Measurements from ENCODE around the gene KCTD3.

Gene KCTD3

DNA sequence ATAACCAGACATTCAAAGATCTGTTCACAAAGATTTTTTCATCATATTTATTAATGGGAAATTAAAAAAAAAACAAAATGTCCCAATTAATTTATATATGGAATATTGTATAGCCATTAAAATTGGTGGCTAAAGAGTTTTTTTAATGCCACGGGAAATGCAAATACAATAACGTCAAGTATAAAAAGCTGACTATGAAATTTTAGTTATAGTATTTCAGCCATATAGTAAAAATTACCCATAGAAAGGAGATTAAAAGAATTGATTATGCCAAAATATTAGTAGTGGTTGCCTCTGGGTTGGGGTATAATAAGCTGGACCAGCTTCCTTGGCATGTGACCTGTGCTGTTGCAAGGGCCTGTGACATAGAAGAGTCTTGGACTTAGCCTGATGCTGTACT is 78.8 kb downstream of the KCTD3 start:
- no peak for DNase-seq
- intact Hi-C loops (cut with DNase I): no loop called here

DNA sequence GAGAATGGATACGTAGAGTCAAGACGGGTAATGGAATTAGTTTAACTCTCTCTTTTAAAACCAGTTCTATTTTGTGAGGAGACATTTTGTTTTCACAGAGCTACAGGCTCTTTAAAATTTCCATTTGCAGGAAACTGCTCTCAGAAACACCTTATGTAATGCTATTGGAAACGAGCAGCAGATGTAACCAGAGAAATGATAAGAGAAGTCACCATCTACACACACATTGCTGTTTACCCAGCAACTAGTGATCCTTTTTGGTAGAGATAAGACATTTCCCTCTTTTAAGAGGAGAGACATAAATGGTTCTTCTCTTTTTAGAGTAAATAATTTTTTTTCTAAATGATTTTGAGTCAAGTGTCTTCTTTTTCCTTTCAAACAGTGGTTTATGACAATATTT is 80.6 kb downstream of the KCTD3 start:
- intact Hi-C loops (cut with DNase I): no loop called here
- no peak for DNase-seq

DNA sequence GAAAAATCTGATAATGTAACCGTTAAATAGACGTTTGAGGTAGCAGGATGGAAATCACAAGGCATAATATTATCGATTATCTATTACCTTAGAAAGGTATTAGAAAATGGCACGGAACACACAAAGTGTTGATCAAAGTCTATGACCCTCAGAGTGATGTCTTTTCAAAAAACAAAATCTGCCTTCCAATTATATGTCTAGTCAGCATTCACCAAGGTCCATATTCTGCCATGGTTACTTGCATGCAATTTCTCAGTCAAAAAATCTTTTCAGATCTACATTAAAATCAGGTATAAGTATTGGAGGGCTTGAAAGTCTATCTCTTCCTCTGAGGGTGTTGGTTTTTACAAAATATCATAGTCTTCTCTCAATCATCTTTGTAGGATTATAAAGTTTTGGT is 81.9 kb downstream of the KCTD3 start:
- no peak for DNase-seq
- intact Hi-C loops (cut with DNase I): no loop called here

DNA sequence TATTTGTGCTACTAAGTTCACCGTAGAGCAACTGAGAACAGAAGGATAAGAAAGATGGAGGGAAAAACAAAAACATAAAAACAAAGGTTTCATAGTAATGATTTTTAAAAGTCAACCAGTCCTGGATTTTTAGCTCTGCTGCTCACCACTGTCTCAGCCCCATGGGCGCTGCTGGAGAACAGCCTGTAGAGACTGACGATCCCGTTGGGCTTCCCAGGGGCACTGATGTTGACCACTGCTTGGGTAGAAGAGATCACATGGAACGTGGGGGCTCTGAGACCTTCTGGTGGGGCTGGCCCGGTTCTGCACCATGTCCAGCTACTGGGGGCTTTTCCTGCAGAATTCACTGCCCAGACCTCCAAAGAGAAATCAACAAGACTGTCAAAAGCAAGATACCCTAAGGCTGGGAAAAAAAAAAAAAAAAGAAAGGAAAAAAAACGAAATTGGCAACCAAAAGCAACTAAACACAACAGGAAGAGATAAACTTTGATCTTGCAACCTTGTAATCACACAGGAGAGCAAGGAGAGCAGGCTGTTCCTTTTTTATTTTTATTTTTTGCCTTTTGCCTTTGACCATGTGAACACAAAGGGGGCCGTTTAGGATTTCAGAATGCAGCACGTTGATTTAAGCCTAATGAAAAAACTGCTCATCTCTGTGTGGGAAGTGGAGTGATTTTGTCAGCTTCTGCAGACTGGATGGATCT is 83.5 kb downstream of the KCTD3 start:
- no peak for DNase-seq
- intact Hi-C loops (cut with DNase I): no loop called here

DNA sequence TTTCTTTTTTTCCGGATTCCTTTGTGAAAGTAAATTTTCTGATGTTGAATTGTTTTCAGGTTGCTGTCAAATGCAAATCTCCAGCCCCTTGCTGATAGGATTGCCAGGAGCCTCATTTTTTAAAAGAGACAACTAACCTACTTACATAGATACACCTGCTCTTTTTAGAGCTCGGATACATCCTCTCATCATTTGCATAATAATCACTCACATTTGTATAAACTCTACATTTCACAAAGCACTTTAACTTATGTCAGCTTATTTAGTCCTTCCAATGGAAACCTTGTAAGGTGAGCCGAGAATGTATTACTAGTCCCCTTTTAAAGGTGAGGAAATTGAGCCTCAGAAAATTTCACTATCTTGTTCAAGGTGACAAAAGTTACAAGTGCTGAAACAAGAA is 84.8 kb downstream of the KCTD3 start:
- intact Hi-C loops (cut with DNase I): no loop called here
- DNase-seq: no peak

DNA sequence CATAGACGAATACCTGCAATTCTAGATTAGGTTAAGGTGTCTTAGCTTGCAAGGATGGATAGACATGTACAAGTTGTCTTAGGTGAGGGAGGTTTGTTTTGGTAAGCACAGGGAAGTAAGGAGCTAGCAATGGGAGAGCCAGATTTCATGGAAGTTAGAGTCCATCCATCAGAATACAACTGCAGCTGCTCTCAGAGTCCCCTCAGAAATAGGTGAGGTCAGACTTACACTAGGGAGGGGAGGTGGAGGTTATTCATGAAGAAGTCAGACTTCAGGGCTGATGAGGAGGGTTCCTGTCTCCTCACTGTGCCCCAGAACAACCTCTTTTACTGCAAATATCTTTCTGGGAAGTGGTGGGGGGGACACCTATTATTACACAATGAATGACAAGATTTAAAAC is 85.3 kb downstream of the KCTD3 start:
- intact Hi-C loops (cut with DNase I): no loop called here
- DNase-seq: no peak

DNA sequence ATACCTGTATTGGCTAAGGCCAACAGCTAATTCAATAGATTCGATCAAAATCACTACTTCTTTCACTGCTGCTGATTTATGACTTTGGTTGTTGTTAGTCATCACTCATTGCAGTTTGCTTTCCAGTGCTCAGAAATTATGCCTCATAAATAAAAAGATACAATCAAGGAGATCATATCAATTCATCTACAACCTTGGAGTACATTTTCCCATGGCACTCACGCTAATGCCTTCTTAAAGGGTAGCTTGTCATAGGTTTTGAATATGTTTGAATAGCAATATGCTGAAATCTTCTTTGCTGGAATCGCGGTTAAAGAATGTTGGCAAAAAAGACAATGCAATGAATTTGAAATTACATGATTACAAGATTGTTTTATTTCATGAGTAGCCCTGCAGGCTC is 89.9 kb downstream of the KCTD3 start:
- no peak for DNase-seq
- intact Hi-C loops (cut with DNase I): no loop called here

DNA sequence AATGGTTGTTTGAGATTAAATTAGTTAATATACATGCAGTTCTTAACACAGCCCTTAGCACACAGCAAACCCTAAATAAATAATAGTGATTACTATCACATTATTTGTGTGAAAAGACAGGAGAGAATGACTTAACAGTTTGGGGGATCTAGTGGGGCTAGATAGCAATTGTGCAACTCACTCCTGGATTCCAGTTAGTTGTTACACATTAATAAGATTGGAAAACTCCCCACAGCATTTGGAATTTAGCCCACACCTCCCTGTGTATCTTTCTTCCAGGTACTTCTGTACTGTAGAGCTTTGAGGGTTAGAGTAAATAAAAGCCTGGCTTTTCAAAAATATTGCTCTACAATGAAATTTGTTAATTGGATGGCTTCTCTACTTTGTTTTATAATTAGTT is 93.2 kb downstream of the KCTD3 start:
- no peak for DNase-seq
- intact Hi-C loops (cut with DNase I): no loop called here

DNA sequence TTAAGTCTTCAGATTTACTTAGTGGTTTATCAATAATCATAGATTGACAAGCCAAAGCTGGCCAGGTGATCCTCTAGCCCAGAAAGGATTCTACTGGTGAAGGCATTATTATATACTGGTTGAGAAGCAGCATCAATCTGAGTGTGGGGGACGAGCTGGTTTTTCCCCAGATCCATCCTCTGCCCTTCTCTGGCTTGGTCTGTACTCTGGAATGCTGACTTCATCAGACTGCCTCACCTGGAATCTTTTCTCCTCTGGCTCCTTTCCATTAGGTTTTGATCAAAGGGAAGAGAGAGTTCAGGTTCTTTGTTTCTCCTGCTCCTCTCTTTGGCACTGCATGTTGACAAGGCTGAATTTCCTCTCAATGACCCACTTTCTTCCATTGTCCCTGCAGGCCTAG is 93.9 kb downstream of the KCTD3 start:
- DNase-seq: no peak
- intact Hi-C loops (cut with DNase I): no loop called here

DNA sequence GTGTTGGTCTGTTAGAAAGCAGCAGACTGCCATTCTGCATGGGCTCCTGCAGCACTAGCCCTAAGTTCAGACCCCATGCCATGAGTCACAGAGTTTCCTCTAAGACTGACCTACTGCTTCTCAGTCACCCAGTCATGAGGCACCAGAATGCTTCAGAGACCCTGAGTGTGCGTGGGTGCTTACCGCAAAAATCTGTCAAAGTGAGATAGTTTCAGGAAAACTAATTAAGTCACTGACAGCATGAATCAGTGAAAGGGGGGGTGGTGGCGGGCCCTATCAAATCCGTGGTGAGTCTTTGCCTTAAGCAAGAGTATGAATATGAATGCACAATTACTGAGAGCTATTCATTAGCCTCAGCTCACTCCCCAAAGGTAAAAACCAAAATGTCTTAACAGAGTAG is 98.1 kb downstream of the KCTD3 start:
- peak in 34 of 42 donors; percentile 3 to 65 (median 41) for DNase-seq
- intact Hi-C loops (cut with DNase I): no loop called here

DNA sequence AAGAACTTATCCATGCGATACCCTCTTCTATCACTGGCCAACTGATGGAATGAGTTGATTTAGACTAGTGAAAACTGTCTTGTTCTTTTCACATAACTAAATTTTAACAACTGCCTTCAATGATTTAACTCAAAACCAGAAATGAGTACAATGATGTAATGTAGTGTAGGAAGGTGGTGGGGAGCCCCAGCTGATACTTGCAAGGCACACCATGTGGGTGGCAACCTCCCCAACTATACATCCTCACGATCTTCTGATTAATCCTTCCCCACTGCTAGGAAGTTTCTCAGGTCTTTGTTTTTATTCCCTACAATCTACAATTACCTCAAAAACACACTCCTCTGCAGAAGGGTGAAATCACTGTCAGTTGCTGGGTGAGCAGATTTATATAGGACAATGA is 100.7 kb downstream of the KCTD3 start:
- DNase-seq: peak in 37 of 42 donors; percentile 4 to 83 (median 48)
- intact Hi-C loops (cut with DNase I): no loop called here

DNA sequence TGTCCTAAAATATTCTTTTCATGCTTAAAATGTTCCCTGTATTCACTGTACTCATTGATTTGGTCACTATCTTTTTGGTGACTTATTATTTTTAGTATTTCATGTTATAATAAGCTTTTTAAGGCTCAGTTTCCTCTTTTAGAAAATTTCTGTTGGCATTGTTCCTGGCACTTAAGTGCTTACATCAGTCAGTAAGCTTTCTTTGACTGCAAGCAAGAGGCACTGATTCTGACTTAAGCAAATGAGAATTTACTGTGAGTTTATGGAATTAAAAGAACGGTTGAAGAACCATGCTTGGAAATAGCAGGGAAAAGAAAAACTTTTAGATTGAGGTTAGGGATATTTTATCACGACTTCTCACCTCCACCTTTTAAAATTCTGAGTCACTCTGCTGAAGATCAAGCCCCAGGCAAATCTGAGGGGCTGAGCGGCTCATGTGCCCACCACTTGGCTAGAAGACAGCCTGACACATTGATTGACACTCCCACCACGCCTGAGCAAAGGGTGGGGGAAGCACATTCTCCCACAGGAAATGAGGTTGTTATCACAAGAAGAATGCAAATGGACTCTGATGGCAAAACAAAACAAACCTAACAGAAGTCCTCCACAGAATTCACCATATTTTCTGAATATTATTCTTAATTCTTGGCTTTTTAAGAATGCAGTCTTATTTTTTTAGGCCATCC is 102.8 kb downstream of the KCTD3 start:
- DNase-seq: no peak
- intact Hi-C loops (cut with DNase I): no loop called here

Data from head of caudate nucleus (tissue), 42 donors.